ENCODE data around the gene SLC12A7.
"Not testable (repeated sequence)": the region's sequence is repeated elsewhere in the genome, so short reads cannot be mapped to it uniquely, and the experiment has no call there.

The SLC12A7 gene

GRCh38 chr5:1062761-1063568, 48.9 kb downstream of the SLC12A7 start:
- DNase-seq (ENCODE audit: low spot score): no peak

- DNase-seq (ENCODE audit: low spot score): no peak
Observed at GRCh38 chr5:1061916-1062315, 49.9 kb downstream of the SLC12A7 start.

- DNase-seq (ENCODE audit: low spot score): not testable (repeated sequence)
Observed at GRCh38 chr5:1061292-1061691, 50.6 kb downstream of the SLC12A7 start.

GRCh38 chr5:1060535-1060981, 51.3 kb downstream of the SLC12A7 start:
- no peak for DNase-seq (ENCODE audit: low spot score)

- no peak for DNase-seq (ENCODE audit: low spot score)
Observed at GRCh38 chr5:1059884-1060263, 52.0 kb downstream of the SLC12A7 start.

GRCh38 chr5:1058988-1059883, 52.6 kb downstream of the SLC12A7 start:
- DNase-seq (ENCODE audit: low spot score): no peak

- no peak for DNase-seq (ENCODE audit: low spot score)
Observed at GRCh38 chr5:1058083-1058945, 53.5 kb downstream of the SLC12A7 start.

GRCh38 chr5:1057485-1058082, 54.3 kb downstream of the SLC12A7 start:
- DNase-seq (ENCODE audit: low spot score): no peak

GRCh38 chr5:1056611-1057484, 55.0 kb downstream of the SLC12A7 start:
- no peak for DNase-seq (ENCODE audit: low spot score)

GRCh38 chr5:1055896-1056610, 55.8 kb downstream of the SLC12A7 start:
- no peak for DNase-seq (ENCODE audit: low spot score)

- no peak for DNase-seq (ENCODE audit: low spot score)
Observed at GRCh38 chr5:1054799-1055775, 56.8 kb downstream of the SLC12A7 start.

- no peak for DNase-seq (ENCODE audit: low spot score)
Observed at GRCh38 chr5:1054018-1054798, 57.7 kb downstream of the SLC12A7 start.

GRCh38 chr5:1053391-1054017, 58.4 kb downstream of the SLC12A7 start:
- no peak for DNase-seq (ENCODE audit: low spot score)

- DNase-seq (ENCODE audit: low spot score): no peak
Observed at GRCh38 chr5:1052641-1053390, 59.0 kb downstream of the SLC12A7 start.

GRCh38 chr5:1052076-1052475, 59.8 kb downstream of the SLC12A7 start:
- no peak for DNase-seq (ENCODE audit: low spot score)

- no peak for DNase-seq (ENCODE audit: low spot score)
Observed at GRCh38 chr5:1051366-1051720, 60.5 kb downstream of the SLC12A7 start.

All from putamen (tissue), 1 donor.